Ammon's horn (tissue), 1 donor: ENCODE measurements around the gene BOLA3.
"Not testable (repeated sequence)": the region's sequence is repeated elsewhere in the genome, so short reads cannot be mapped to it uniquely, and the experiment has no call there.

Experiments used
- DNase-seq: peaks from one replicate; pipeline ENCODE4 v3.0.0-alpha.2; 2016; ENCODE audit warnings: low spot score

The BOLA3 gene

DNA sequence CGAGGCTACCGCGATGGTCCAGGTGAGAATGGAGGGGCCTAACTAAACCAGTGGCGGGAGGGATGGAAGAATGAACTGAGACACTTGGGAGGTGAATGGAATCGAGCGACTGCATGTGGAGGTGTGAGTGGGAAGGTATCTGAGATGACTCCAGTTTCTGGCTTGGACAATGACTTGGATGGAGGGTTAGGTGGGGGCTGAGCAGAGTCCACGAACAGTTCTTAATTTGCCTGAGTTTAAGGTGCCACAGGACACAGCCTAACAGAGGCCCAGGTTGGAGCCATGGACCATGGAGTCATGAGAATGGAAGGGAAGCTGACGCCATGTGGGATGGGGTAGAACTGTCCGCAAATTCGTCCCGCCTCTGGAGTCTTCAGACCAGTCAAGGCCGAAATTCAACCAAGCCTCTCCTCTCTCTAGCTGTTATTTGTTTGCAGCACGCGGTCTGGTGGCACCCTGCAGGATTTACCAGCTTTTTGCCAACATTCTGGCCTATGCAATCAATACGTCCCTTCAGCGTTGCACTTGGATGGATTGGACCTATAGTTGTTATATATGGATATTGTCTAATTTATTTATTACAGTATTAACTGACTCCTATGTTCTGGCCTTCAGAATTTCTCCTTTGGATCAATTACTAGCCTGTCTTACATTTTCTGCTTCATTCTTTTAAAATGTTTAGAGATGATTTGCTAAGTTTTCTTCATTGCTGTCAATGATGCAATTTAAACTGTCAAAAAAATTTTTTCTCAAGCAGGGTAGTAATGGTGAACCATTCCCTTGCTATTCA, 940 bp upstream of the BOLA3 start:
- DNase-seq, result no peak

DNA sequence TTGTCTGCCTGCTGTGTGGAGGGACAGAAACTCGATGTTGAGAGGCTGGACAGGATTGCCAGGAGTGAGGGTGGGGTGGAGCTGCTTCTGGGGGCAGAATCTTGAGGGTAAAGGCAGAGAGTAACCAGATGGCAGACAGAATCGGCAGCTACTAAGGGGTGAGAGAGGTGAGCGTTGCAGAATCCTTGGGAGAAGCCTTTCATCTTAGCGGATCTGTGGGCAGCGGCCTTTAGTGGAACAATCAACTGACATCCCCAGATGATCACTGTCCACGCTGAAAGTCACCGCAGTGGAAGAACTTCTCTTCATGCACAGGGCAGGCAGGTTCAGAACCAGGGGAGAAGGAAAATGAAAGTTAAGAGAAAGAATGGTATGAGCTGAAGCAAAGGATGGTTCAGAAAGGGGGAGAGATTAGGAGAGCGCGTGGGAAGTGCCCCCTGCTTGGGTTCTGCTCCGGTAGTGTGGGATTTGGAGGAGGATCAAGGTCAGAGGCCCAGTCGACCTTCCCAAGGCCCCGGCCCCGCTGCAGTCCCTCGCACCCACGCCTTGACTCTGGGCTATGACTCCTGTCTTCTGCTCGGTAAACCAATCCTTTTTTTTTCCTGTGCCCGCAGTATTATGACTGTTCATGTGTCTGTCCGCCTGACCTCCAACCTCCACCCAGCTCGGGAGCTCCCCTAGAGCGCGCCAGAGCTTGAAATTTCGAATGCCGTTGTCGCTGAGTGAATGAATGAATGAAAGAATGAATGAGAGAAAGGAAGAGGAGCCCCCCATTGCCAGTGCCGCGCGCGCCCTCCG, 584 bp downstream of the BOLA3 start:
- DNase-seq, result no peak

DNA sequence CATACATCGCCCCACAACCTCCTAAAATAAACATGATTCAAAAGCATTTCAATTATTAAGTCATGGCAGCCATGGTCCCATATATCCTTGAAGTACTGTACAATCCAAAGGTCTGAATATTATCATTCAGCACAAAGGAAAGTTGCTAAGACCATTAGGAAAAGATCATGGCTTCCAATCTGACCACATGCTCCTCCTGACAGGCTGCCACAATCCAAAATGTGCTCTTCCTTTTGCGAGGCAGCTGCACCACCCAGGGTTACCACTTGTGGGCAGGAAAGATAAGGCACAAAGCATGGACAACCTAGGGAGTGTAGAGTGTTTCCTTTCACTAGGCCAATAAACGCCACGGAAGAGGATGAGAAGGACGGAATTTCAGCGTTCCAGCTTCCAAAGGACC, 5.4 kb downstream of the BOLA3 start:
- DNase-seq, result no peak

DNA sequence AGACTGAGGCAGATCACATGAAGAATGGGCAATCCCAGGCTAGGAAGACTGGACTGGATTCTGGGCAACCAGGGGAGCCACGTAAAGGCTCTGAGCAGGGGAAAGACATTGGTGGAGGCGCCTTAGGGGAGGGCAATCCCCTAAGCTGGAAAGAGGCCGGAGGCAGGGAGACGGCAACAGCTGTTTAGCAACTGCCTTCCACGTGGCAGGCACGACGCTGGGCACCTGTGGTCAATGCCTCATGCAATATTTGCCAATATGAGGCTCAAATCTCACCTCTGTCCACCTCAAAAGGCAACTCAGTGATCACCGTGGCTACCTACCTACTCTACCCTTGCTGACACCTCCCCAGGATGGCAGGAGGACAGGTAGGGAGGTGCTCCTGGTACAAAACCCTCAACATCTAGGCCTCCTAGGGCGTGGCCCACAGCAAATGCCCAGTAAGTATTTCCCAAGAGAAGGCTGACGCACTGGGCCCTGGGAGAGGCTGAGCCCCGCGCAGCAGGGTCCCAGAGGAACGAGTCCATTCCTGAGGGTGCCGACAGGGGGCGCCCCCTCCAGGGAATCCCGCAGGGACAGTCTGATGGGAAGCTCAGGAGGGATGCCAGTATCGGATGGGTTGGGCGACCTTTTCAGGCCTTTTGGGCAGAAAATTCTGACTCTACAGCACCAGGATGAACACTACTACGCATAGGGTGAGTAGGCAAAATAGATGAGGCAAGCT, 8.9 kb downstream of the BOLA3 start:
- DNase-seq, result no peak

DNA sequence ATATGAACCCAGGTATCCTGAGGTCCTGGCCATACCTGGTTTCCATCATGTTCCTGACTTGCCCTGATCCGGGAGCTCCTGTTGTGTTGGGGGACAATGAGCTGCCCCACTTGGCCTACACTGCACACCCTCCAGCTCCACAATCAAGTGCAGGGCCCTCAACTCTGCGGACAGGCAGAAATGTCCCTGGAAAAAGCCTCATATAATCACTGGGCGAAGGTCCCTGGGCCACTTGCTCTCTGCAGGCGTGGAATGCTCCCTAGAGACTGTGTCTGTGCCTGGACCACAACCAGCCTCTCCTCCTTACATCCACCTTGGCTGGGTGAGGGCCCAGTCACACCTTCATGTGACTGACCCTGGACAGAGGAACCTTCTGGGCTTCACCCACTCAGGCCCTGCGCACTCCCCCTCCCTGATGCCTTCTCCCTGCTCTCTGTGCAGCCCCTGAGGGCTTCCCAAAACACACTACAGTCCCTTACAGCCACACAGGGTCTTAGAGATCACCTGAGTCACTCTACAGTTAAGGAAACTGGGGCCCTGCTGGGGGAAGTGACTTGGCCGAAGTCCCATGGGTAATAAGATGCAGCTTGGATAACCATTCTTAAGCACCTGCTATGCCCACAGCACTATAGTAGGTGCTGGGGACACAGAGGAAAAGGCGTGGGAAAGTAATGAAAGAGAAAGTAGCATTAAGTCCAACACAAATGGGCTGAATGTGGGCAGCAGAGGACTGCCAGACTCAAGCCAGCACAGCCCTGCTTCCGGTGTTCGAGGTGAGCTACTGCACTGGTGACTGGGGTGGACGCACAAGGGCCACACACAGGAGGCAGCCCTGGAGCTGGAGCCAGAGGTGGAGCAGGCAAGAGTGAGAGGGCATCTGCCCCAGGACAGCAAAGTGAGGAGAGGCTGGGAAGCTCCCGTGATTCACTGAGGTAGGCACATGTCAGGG, 9.8 kb downstream of the BOLA3 start:
- DNase-seq, result no peak

DNA sequence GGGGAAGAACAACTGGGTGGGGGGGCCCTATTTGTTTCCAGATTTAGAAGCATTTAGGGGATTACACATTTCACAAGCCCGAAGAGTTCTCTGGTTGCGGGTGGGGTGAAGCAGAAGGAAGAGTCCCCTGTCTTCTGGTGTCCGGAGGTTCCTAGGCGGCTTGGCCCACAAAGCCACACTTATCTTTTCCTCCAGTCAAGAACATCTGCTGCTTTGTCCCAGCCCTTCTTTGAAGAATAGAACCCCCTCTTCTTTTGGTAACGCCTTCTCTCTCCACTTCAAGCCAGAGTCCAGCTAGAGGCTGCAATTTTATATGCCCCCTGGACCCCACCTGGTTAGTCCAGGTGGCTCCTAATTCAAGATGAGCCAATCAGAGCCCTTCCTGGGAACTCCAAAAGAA, 15.8 kb downstream of the BOLA3 start:
- DNase-seq, result no peak

DNA sequence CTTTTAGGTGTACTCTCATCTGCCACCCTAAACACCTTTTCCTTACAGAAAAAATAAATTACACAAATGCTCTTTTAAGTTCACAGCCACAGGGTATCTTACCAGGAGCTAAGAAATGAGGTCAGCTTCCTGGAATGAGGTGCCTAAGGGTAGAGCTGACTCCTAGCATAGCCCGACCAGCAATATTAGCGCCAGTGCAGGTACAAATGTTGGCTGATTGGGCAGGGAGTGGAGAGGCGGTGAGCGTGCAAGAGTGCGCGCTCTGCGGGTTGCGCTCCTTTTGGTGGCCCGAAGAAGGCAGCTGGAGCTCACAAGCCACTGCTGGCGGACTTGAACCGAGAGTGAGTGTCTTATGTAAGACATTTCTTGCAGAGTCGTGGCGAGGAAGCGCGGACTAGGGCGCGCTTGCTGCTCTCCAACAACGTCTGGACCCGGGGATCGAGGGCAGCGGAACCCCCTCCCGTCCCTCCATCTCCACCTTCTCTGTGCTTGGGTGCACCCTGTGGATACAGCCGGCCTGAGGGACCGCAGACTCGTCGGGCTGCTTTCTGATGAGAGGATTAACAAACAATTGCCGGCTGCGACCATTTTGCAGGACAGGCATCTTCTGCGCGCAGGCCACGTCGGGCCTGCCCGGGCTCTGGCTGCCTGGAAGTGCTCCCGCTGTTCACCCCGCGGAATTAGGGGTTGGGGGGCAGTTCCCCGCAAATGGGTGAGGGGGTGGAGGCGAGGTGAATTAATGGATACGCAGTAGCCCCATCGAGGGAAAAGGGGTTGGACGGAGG, 17.3 kb downstream of the BOLA3 start:
- no peak for DNase-seq

DNA sequence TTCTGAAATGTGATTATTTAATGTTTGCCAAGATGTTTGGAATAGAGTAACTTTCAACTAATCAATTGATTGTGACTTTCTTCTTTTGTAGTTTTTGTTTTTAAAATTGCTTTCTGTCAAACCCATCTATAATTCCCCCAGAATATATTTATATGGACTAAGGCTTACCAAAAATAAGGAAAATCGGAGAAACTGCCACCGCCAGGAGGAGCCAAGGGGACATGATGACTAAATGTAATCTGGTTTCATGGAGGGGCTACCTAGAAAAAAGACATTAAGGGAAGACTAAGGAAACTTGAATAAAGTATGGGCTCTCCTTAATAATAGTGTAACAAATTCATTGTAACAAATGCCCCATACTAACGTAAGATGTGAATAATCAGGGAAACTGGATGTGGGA, 19.5 kb downstream of the BOLA3 start:
- no peak for DNase-seq

DNA sequence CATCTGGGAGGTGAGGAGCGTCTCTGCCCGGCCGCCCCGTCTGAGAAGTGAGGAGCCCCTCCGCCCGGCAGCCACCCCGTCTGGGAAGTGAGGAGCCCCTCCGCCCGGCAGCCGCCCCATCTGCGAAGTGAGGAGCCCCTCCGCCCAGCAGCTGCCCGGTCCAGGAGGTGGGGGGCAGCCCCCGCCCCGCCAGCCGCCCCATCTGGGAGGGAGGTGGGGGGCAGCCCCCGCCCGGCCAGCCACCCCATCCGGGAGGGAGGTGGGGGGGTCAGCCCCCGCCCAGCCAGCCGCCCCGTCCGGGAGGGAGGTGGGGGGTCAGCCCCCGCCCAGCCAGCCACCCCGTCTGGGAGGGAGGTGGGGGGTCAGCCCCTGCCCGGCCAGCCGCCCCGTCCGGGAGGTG, 23.8 kb downstream of the BOLA3 start:
- DNase-seq, result not testable (repeated sequence)

DNA sequence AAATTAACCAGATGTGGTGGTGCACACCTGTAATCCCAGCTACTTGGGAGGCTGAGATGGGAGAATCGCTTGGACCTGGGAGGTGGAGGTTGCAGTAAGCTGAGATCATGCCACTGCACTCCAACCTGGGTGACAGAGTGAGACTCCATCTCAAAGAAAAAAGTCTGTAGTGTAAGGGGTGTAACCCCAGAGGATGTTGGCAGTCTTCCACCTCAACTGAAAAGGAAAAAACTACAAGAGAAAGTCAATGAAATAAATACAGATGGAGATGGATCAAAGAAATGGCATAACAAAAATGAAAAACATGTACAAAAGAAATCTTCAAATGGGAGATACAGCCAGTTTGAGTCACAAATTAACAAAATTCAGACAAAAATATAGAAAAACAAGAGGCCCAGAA, 25.9 kb downstream of the BOLA3 start:
- not testable (repeated sequence) for DNase-seq

DNA sequence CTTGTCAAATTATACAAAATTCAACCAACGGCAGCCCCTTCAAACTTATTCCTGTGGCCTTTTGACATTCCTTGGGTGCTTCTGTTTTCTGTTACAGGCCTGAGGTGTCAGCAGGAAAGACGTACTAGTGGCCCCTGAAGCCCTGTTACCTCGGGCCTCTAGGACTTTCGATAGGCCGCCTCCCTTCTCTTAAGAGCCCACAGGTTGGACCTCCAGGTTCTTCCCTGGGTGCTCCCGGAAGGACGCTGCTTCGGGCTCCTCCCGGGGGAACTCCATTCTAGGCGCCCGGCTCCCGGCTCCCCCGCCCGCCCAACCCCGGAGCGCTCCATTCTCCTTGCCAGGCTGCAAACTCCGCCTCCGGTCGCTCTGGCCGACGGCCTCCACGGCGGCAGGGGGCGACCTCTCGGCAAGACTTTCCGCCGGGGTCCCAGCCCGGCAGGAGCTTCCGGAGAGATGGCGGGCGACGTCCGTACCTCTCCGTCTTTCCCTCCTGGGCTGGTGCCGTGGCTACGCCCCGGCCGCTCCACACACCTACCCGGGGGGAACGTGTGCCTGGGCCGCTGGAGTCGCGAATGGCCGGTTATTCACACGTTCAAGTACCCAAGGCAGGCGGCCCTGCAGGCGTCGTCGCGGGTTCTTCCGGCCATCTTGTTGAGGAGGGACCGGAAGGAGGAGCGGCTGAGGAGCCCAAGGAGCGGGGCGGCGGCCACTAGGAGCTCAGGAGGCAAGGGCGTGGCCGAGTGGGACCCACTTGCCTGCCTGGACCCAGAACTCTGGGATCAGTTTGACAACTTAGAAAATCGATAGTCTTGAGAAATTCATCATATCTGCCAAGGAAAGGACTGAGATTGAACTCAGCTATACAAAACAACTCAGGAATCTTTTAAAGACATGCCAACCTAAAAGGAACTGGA, 27.5 kb downstream of the BOLA3 start:
- DNase-seq, result peak; percentile 81

DNA sequence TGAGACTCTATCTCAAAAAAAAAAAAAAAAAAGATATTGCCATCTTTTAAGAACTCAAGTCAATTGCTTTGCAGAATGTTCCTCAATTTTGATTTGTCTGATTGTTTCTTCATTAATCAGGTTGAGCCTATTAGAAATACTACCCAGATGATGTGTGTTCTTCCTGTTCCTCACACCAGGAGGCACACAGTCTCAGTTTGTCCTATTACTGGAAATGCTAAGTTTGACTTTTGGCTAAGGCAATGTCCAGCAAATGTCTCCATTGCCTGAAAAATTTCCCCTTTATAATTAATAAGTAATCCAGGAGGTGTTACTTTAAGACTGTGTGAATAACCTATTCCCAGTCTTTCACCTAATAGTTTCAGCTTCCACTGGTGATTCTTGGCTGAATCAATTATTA, 28.4 kb downstream of the BOLA3 start:
- DNase-seq, result no peak

DNA sequence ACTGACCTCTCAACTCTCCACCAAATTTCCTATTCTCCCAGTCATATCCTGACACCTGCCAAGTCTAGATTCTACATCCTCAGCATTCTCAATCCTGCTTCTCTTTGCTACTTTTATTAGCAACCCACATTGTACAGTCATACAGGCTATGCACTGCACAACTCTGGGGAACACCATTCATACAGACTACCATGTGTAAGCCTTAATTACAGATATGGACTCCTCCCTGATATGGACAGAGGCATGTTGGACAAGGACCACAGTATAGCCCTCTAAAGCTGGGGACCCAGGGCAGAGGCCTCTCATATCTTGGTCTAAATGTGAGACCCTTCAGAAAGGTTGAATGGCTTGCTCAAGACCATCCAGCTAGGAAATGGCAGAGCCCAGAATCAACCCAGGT, 36.3 kb downstream of the BOLA3 start:
- no peak for DNase-seq

DNA sequence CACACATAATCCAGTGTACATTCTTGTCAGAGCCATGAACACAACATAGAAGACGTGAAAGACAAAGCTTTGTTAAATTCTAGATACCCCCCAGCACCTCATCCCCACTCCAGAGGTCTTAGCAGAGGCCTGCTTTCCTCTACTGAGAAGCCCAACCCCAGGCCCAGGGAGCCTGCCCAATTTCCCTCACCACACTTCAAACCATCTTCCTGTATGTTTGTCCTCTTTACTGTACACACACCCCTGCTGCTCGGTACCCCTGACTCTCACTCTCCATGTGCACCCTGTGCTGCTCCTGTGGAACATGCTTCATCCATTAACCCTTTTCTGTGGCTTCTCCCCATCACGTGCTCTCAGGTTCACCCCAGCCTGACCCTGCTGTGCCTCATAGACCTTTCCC, 37.2 kb downstream of the BOLA3 start:
- DNase-seq, result no peak

DNA sequence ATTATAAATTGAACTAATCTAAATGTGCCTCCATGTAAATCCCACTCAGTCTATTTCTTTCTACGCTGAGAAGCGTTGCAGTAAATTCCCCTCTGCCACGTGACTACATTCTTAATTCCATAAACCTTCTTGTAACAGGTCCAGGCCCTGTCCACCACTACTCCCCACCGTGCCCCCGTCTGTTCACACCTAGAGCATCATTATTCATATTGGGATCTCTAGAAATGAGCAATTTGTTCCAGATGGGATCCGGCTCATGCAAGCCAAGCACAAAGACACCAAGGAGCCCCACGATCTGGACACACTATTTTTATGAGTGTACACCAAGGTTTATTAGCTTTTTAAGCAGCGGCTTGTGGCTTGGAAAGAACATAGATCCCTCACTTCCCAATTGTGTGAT, 38.2 kb downstream of the BOLA3 start:
- no peak for DNase-seq

DNA sequence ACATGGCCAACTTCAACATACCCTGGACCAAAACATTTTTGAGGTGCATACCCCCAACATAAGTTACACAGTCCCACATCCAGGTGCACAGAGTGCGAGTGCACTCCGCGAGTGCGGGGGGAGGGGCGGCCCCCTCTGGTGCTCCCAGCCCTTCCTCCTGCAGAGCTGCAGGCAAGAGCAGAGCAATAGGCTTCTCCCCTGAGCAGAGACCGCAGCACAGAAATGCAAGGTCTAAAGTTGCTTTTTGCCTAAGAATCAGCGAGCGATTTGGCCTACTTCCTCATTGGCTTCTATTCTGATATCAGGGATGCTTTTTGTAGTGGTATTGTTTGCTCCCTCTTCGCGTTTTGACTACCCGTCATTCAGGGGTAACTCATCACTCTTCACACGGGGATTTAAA, 40.6 kb downstream of the BOLA3 start:
- DNase-seq, result no peak

DNA sequence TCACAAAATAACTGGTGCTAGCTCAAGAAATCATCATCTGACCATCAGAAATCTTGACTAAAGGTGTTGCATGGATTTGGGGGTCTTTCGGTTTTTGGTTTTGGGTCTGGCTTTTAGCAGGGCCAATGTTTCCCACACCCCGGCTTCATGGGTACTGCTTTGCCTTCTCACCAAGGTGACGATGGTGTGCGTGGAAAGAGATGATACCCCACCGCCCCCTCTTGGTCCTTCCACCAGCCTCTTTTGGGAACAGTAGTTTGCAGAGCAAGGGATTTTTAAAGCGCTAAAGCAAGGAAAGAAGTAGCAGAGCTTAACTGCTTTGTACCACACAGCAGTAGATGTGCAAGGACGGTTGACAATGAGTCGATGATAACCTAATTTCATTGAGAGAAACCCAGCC, 42.3 kb downstream of the BOLA3 start:
- no peak for DNase-seq

DNA sequence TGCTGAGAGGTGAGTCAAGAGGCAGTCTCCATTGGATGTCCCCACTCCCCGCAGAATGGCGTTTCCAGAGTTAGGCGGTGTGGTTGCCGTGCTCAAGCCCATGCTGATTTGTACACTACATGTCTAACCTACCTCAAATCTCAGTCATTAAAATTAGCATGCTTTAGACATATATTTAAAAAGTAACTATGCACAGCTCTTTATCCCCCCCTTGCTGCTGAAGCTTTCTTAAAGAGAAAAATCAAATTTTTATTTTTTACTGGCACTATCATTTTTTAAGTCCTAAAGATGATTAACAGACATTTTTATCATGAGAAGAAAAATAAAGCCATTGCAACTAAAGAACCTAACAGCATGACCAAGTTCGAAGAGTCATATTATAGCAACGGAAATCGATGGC, 42.9 kb downstream of the BOLA3 start:
- no peak for DNase-seq

DNA sequence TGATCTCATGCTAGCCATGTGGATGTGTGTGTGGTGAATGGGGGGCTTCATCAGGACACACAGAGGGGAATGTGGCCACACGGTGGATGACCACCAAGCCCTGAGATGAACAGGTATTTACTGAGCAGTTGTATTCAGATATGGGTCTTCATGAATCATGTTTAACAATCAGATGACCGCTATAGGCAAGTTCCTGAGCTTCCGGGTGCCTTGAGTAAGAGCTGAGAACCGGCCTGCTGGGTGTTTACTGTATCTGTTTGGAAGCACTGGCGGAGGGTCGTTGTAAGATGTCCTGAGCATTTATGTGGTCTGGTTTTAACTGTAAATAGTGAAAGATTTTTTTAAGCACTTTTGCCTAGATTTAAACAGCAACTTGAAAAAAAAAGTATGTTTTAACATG, 43.9 kb downstream of the BOLA3 start:
- no peak for DNase-seq

DNA sequence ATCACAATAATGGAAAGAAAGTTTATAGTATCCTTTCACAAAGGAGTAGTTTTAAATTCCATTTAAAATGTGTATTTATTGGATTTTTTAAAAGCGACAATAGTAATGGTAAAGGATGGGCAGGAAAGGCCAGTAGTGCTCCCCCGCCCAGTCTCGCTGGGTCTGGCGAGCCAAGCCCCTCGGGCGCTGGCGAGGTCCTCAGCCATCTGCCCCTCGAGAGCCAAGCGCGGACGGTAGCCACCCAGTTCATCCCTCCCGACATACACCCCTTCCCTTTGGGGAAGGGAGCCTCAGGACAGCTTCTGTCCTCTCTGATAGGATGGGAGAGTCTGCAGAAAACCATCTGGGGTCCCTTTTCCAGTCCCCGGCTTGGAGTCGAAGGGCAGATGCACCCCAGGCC, 45.2 kb downstream of the BOLA3 start:
- DNase-seq, result no peak
